GM19193 (cell line): ENCODE measurements around the gene BATF2.

Source experiments
- POLR2A ChIP-seq: IDR thresholded peaks from 4 replicates; pipeline ENCODE4 v1.6.1; 2011; ENCODE audit not compliant: insufficient read depth, insufficient read length; ENCODE audit errors: extremely low read depth

BATF2 gene, protein sequence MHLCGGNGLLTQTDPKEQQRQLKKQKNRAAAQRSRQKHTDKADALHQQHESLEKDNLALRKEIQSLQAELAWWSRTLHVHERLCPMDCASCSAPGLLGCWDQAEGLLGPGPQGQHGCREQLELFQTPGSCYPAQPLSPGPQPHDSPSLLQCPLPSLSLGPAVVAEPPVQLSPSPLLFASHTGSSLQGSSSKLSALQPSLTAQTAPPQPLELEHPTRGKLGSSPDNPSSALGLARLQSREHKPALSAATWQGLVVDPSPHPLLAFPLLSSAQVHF

DNA sequence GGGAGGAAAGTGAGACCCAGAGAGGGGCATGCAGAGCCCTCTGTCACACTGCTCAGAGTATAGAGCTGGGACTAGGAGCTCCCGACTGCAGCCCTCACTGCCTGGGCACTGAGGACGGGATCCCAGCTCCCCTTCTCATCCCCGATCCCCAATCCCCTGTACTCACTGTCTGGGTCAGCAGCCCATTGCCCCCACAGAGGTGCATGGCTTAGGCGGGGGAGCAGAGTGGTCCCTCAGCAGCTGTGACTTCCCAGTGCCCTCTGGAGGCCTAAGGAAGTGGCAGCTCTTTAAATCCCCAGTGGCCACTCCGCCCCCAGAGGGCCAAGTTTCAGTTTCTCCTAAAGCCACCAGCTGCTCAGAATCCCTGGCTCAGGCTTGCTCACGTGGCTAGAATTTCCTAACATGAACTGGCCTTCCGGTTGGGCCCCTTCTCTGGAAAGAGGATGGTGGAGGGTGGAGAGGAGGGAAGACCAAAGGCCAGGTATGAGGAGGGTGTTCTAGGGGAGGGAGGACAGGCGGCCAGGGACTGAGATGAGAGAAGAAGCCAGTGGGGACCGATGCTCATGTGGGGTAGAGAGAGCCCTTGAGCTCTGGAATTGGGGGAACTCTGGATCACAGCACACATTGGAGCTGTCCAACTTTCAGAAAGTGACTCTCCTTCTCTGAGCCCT lies at the start of gene BATF2:
Gene BATF2 (minus strand): TSS at position 262 of the 671 bp plus-strand sequence. CDS start 57 bp downstream, at position 205.
- peak; percentile 28 for TF ChIP-seq POLR2A

DNA sequence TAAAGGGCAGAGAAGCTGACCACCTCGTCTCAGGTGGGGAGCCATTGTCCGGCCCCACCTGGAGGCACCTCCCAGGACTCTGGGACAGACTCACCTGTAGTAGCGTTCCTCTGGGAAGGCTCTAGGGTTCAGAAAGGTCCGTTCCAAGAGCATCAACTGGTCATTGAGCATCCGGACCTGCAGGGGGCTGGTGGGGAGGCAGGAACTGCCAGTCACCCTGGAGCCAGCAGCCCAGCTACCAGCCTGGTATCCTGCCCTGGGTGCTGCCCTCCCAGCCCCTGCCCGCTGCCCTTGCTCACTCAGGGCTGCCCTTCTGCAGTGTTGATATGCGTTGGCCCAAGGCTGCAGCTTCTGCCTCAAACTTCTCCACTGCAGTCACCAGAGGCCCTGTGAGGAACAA lies 49.0 kb upstream of the BATF2 start:
- TF ChIP-seq POLR2A: no peak

DNA sequence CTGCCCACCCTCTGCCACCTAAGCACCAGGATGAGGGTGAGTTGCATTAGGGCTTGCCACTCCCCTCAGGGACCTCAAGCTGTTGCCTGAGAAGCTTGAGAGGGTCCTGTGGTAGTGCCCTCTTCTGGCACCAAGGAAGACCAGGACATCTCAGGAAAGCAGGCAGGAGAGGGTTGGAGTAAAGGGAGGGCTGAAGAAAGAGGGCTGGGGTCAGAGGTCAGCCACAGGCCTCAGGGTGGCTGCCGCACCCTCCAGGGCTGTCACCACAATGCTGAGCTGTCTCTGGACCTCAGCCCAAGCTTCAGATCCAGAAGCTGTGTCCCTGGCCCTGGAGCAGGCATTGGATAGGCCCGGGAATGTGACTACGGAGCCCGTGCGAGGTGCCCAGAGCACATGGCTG lies 48.3 kb upstream of the BATF2 start:
- no peak for TF ChIP-seq POLR2A

DNA sequence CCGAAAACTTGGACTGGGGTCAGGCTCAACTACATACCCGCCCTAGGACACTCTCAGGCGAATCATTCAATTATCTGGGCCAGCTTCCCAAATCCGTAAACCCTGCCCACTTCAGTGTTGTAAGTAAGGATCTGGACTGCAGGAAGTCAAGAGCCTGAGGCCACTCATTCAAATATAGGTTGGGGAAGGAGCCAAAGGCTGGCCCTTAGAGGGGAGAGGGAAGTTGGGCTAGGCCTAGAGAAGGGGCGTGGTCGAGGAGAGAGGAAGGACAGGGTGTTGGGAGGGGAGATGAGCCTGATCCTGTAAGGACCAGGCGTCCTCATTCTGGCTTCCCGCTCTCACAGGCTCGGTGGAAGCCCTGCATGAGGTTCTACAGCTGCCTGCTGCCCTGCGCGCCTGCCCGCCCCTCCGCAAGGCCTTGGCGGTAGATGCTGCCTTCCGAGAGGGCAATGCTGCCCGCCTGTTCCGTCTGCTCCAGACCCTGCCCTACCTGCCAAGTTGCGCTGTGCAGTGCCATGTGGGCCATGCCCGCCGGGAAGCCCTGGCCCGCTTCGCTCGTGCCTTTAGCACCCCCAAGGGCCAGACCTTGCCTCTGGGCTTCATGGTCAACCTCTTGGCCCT lies 47.2 kb upstream of the BATF2 start:
- no peak for TF ChIP-seq POLR2A

DNA sequence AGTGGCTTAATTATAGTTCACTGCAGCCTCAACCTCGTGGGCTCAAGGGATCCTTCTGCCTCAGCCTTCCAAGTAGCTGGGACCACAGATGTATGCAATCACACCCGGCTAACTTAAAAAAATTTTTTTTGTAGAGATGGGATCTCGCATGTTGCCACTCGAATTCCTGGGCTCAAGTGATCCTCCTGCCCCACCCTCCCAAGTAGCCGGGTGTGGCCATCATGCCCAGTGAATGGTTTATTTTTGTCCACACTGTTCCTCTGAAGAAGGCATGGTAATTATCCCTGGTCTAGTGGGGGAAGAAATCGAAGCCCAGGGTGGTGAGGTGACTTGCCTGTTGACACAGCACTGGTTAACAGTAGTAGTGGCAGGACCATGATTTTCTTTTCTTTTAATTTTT lies 46.1 kb upstream of the BATF2 start:
- TF ChIP-seq POLR2A: no peak

DNA sequence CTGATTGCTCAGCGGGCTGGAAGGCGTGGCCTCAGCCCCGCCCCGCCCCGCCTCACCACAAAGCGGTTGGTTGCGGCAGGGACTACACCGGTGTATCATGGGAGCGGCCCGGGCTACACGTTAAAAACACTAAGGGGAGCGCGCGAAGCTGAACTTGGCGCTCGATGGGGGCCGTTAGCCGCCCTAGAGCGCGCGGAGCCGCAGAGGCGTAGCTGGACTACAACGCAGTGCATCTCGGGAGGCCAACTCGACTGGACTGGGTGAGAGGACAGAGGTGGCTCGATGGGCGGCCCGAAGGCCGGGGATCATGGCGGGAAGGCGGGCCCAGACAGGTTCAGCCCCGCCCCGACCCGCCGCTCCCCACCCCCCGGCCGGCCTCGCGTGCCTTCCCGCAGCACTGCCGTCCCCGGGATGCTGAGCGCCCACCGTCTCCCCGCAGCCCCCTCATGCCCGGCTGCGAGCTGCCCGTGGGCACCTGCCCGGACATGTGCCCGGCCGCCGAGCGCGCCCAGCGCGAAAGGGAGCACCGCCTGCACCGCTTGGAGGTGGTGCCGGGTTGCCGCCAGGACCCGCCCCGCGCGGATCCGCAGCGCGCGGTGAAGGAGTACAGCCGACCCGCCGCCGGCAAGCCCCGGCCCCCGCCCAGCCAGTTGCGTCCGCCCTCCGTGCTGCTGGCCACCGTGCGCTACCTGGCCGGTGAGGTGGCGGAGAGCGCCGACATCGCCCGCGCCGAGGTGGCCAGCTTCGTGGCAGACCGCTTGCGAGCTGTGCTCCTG lies 44.3 kb upstream of the BATF2 start, which contains the start of gene SAC3D1:
Gene SAC3D1 (plus strand): TSS at position 364 of the 776 bp plus-strand sequence. CDS start 83 bp downstream, at position 447.
- TF ChIP-seq POLR2A: peak; percentile 67

DNA sequence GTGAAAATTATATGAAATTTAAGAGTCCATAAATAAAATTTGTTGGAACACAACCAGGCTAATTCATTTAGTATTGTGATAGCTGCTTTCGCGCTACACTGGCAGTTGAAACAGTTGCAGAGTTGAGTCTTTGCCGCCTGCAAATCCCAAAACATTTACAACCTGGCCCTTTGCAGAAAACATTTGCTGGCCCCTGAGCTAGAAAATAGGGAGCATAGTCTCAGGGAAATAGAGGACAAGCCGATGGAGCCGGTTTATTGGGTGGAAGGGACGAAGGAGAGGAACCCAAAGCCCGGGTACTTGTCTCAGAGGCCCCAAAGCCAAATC lies 43.7 kb upstream of the BATF2 start:
- TF ChIP-seq POLR2A: no peak

DNA sequence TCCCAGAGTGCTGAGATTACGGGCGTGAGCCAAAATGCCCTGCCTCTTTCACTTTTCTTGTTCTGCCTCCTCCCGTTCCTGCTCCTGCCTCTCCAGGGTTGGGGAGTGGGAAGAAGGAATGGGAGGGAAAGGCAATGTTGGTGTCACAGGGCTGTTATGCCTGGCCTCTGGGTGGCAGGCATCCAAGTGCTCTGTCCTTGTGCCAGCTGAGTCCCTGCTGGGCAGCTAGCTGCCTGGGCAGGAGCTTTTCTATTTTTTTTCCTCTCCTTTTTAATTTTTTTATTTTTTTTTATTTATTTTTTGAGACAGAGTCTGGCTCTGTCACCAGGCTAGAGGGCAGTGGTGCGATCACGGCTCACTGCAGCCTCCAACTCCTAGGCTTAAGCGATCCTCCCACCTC lies 40.2 kb upstream of the BATF2 start:
- no peak for TF ChIP-seq POLR2A

DNA sequence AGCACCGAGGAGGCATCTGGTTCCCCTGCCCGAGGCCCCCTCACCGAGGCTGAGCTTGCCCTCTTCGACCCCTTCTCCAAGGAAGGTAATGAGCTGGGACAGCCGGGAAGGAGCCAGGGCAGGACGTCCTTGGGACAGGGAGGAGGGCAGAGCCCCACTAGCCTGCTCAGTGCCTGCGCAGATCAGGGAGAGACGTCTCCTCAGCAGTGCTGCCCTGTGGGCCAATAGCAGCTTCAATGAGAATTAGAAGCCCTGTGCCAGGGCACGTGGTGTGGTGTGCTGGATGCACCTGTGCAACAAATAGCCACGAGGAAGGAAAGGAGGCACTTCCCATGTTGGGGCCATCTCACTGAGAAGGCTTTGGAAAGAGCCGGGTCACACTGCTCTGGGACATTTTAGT lies 38.8 kb upstream of the BATF2 start:
- no peak for TF ChIP-seq POLR2A

DNA sequence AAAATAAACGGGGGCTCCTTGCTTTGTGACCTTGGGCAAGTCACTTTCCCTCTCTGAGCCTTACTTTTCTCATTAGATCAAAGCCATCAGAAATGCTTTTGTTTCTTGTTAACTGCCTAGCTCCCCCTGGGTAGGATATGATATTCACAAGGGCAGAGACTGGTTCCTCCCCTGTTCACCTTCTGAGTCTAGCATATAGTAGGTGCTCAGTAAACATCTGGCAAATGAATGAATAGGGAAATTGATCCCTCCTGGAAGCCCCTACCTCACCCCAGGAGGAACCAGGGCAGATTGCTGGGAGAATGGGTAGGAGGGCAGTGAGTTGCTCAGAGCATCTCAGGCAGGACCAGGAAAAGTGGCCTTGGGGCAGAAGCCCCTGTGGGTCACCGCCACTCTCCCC lies 37.7 kb upstream of the BATF2 start:
- no peak for TF ChIP-seq POLR2A

DNA sequence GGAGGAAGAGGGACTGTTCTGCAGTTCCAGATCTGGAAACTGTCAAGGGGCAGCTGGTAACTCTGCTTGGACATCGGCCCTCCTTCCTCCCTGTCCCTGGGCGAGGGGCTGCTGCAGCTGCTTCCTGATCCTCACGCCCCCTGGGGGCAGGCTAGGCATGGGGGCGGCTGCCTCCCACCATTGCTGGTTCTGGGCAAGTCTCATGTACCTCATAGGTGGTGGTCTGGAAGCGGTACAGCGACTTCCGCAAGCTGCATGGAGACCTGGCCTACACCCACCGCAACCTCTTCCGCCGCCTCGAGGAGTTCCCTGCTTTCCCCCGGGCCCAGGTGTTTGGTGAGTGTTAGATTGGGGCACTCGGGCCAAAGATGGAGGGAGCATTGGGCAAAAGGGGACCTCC lies 35.4 kb upstream of the BATF2 start:
- no peak for TF ChIP-seq POLR2A

DNA sequence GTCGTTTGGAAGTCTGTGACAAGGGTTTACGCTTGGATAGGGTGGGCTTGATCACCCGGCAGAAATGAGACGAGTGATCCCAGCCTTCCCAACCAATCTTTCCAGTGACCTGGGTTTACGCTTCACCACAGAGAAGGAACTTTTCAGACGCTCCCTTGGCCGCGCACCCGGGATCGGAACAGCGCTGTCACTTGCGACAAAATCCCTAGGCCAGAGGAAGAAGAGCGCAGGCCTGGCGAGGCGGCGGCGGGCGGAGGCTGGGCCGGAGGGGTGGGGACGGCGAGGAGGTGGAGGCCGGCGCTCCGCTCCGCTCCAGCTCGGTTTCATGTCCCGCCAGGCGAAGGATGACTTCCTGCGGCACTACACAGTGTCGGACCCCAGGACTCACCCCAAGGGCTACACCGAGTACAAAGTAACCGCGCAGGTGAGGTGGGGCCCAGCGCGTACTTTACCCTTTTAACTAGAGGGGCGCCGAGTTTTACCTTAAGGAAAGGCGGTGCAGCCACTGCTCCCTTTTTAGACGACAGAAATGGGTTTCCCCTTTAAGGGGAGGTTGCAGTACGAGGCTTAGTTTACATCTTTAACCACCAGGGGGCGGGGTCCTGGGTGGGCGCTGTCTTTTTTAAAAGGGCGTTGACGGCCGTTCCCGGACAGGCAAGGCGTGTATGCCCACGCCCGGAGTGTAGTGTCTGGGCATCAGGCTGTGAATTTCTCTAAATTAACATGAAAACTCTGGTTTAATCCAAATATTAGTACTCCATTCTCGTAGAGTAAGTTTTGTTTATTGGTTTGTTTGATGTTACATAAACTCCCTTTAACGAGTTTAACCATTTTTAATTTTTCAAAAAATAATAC lies 30.7 kb upstream of the BATF2 start, which contains the start of gene SNX15:
Gene SNX15 (plus strand): TSS at position 227 of the 855 bp plus-strand sequence. CDS start 99 bp downstream, at position 326.
- peak; percentile 73 for TF ChIP-seq POLR2A

DNA sequence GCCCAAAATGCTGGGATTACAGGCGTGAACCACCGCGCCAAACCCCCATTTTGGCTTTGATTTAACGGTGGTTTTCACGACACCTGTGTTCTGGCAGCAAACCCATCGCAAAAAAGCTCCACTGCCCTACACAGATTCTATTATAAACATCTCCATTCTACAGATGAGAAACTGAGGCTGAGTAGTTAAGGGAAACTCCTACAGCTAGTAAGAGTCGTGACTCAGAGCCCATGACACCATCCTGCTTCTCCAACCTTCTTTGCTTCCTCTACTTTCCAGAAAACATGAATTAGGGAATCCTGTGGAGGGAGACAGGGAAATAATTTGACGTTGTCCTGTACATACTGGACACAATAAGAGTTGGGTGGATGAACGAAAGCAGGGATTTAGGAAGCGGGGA lies 30.0 kb upstream of the BATF2 start:
- no peak for TF ChIP-seq POLR2A

DNA sequence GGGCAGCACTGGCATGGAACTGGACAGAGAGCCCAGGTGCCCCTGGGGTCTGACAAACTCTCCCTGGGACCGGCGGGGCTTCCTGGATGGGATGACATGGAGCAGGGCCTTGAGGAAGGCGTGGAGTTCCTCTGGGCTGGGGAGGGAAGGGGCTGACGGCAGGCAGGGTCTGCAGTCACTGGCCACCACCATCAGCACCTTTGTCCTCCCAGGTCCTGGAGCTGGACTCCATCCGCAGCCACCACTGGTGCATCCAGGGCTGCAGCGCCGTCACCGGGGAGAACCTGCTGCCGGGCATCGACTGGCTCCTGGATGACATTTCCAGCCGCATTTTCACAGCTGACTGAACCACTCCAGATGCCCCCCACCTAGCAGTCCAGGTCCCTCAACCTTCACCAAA lies 24.7 kb upstream of the BATF2 start:
- TF ChIP-seq POLR2A: no peak
